HepG2 (cell line): ENCODE results near the gene ACADVL. TPM values are rescaled to one million over a fixed set of nuclear protein-coding genes. Genes with fewer than 3 reads are reported as not detected.

ENCODE experiments used
- ATF7-NPFF ChIP-seq: sonication (generic); formaldehyde crosslinking; IDR thresholded peaks from 2 replicates; pipeline ENCODE4 v1.8.1; 2023; ENCODE audit warnings: mild to moderate bottlenecking, low read depth, missing genetic modification reagents, moderate library complexity
- DNMT1 ChIP-seq: sonication (generic); formaldehyde crosslinking; IDR thresholded peaks from 2 replicates; pipeline ENCODE4 v1.5.1; 2020; ENCODE audit warnings: mild to moderate bottlenecking, missing genetic modification reagents
- HES4 ChIP-seq: sonication (generic); formaldehyde crosslinking; IDR thresholded peaks from 2 replicates; pipeline ENCODE4 v1.9.0; 2021; ENCODE audit warnings: mild to moderate bottlenecking, missing genetic modification reagents, borderline replicate concordance
- HMGA1 ChIP-seq: sonication (generic); formaldehyde crosslinking; conservative IDR thresholded peaks from 2 replicates; pipeline ENCODE4 v1.4.0; 2020; ENCODE audit warnings: missing genetic modification reagents
- HNRNPK ChIP-seq: fragments of 200-400 bp; formaldehyde crosslinking; IDR thresholded peaks from 2 replicates; pipeline ENCODE4 v1.6.1; 2018; ENCODE audit warnings: low read length, low read depth, moderate library complexity, mild to moderate bottlenecking; ENCODE audit not compliant: poor library complexity, severe bottlenecking
- HOXD1 ChIP-seq: sonication (generic); formaldehyde crosslinking; IDR thresholded peaks from 2 replicates; pipeline ENCODE4 v1.5.0; 2020; ENCODE audit warnings: missing genetic modification reagents
- JARID2 ChIP-seq: sonication (generic); formaldehyde crosslinking; IDR thresholded peaks from 2 replicates; pipeline ENCODE4 v1.8.1; 2023; ENCODE audit warnings: missing genetic modification reagents, inconsistent platforms; ENCODE audit not compliant: insufficient replicate concordance
- MLLT10 ChIP-seq: sonication (generic); formaldehyde crosslinking; IDR thresholded peaks from 2 replicates; pipeline ENCODE4 v1.4.0; 2020; ENCODE audit warnings: missing genetic modification reagents
- ONECUT2 ChIP-seq: sonication (generic); formaldehyde crosslinking; IDR thresholded peaks from 2 replicates; pipeline ENCODE4 v1.4.0; 2020; ENCODE audit warnings: missing genetic modification reagents
- PAX8 ChIP-seq: sonication (generic); formaldehyde crosslinking; IDR thresholded peaks from 2 replicates; pipeline ENCODE4 v1.8.0; 2022; ENCODE audit warnings: mild to moderate bottlenecking, missing genetic modification reagents, borderline replicate concordance
- SP4 ChIP-seq: sonication (generic); formaldehyde crosslinking; IDR thresholded peaks from 2 replicates; pipeline ENCODE4 v1.8.1; 2023; ENCODE audit warnings: mild to moderate bottlenecking, missing genetic modification reagents
- ZFP82 ChIP-seq: sonication (generic); formaldehyde crosslinking; IDR thresholded peaks from 2 replicates; pipeline ENCODE4 v1.5.1; 2020; ENCODE audit warnings: mild to moderate bottlenecking, missing genetic modification reagents, borderline replicate concordance
- ZNF136 ChIP-seq: sonication (generic); formaldehyde crosslinking; IDR thresholded peaks from 2 replicates; pipeline ENCODE4 v1.8.1; 2022; ENCODE audit warnings: low read depth, mild to moderate bottlenecking, moderate library complexity, missing genetic modification reagents
- ZNF180 ChIP-seq: sonication (generic); formaldehyde crosslinking; IDR thresholded peaks from 2 replicates; pipeline ENCODE4 v1.4.0; 2020; ENCODE audit warnings: low read depth, missing genetic modification reagents, borderline replicate concordance
- ZNF570 ChIP-seq: sonication (generic); formaldehyde crosslinking; IDR thresholded peaks from 2 replicates; pipeline ENCODE4 v1.4.0; 2020; ENCODE audit warnings: mild to moderate bottlenecking, missing genetic modification reagents, borderline replicate concordance
- ZNF652 ChIP-seq: IDR thresholded peaks from 2 replicates; pipeline ENCODE4 v1.6.1; 2016; ENCODE audit warnings: low read depth, borderline replicate concordance
- ZNF777 ChIP-seq: sonication (generic); formaldehyde crosslinking; IDR thresholded peaks from 2 replicates; pipeline ENCODE4 v1.4.0; 2020; ENCODE audit warnings: missing genetic modification reagents
- ZNF816 ChIP-seq: sonication (generic); formaldehyde crosslinking; IDR thresholded peaks from 2 replicates; pipeline ENCODE4 v1.8.0; 2022; ENCODE audit warnings: missing genetic modification reagents, mild to moderate bottlenecking, borderline replicate concordance
- polyA plus RNA-seq, 8 experiments: library from polyadenylated mRNA; depleted of rRNA in 3 of 8; stranded (reverse) in 7 of 8; unstranded in 1 of 8; fragments of >200 nt; fragmentation: Illumina TruSeq in 4 of 8; extraction: Trizol in 4 of 8; gene quantifications; 2 replicates each; pipeline versions ENCODE4 v1.2.1 to v1.2.3, GENCODE V29; 2011 to 2016; ENCODE audit warnings: low read depth in 4 of 8, missing spikeins in 1 of 8, mixed read lengths in 1 of 8; ENCODE audit not compliant: insufficient read depth in 1 of 8
- total RNA-seq, 5 experiments: library from RNA; depleted of rRNA; stranded (reverse); fragments of >200 nt; fragmentation: Illumina TruSeq; extraction: Trizol; gene quantifications; 2 replicates each; pipeline ENCODE4 v1.2.3, GENCODE V29; 2016; ENCODE audit warnings: low read depth in 1 of 5
- TF ChIP-seq, protein P1 (sequence below), 2 experiments: sonication (generic) in 1 of 2; formaldehyde crosslinking in 1 of 2; IDR thresholded peaks; 2 replicates each; pipeline versions ENCODE4 v1.6.1 to v1.9.0; 2014 to 2022; ENCODE audit warnings: antibody characterized with exemption in 1 of 2, borderline replicate concordance in 1 of 2, inconsistent platforms in 1 of 2, low read depth in 1 of 2, missing genetic modification reagents in 1 of 2
- TF ChIP-seq, protein P2 (sequence below): sonication (generic); formaldehyde crosslinking; IDR thresholded peaks from 2 replicates; pipeline ENCODE4 v1.8.0; 2022; ENCODE audit warnings: missing genetic modification reagents, mild to moderate bottlenecking, inconsistent platforms, borderline replicate concordance
- TF ChIP-seq, protein P3 (sequence below): sonication (generic); formaldehyde crosslinking; IDR thresholded peaks from 2 replicates; pipeline ENCODE4 v1.8.1; 2023; ENCODE audit warnings: missing genetic modification reagents, mild to moderate bottlenecking, borderline replicate concordance

ACADVL gene
- total and polyA plus RNA-seq, 2 of the 13 experiments (the other 11 are each of a cell fraction or from before 2014, with no cell fraction given) = 219 to 412 TPM

DNA sequence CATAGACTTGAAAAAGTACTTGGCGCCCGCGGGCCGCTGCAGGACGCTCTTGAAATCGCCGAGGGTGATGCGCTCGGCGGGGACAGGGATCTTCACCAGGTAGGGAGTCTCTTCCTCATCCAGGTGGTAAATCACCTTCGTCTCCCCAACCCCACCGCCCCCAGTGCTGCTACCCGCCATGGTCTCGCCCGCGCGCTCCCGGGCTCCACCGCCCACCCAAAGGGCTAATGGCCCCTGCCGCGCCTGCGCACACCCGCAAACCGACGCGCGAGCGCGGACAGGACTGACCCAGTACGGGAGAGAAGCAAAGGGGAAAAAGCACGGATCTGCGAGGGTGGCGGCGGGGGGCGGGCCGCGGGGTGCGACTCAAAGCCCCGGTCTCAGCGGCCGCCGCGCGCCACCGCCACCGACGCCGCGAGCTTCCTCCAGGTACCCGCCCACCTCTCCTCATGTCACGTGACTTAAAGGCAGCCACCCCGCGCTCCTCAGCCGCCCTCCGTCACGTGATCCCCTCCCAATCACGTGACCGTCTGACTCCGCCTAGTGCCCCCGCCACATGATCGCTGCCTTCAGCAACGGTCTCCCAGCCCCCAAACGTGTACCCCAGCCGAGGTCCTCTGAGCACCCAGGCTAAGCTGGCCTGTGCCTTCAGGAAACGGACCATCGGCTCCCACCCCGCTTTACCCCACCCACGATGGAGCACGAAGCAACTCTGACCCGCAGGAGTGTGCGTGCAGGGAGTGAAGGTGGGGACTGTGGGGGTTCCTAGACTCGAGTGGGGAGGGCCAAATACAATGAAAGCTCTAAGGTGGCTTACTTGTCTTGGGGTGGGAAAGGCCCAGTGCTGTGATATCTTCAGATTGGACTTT lies 14.6 kb downstream of the ACADVL start, which contains the start of gene DVL2 (continued):
- TF ChIP-seq, protein P1, sequence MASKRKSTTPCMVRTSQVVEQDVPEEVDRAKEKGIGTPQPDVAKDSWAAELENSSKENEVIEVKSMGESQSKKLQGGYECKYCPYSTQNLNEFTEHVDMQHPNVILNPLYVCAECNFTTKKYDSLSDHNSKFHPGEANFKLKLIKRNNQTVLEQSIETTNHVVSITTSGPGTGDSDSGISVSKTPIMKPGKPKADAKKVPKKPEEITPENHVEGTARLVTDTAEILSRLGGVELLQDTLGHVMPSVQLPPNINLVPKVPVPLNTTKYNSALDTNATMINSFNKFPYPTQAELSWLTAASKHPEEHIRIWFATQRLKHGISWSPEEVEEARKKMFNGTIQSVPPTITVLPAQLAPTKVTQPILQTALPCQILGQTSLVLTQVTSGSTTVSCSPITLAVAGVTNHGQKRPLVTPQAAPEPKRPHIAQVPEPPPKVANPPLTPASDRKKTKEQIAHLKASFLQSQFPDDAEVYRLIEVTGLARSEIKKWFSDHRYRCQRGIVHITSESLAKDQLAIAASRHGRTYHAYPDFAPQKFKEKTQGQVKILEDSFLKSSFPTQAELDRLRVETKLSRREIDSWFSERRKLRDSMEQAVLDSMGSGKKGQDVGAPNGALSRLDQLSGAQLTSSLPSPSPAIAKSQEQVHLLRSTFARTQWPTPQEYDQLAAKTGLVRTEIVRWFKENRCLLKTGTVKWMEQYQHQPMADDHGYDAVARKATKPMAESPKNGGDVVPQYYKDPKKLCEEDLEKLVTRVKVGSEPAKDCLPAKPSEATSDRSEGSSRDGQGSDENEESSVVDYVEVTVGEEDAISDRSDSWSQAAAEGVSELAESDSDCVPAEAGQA (IDR thresholded peaks at IDR 0.05; ENCODE audit: low read depth) = peak; percentile 68
- TF ChIP-seq, protein P1 (CRISPR knock-in tag; IDR thresholded peaks at IDR 0.05; ENCODE audit: borderline replicate concordance) = 0 out of 2 replicates have a peak, but pooled peaks have one; percentile 84
- TF ChIP-seq ATF7-NPFF (CRISPR knock-in tag) (peak; percentile 39), ONECUT2 (no peak), MLLT10 (CRISPR knock-in tag) (no peak), HES4 (0 out of 2 replicates have a peak, but pooled peaks have one; percentile 32), HNRNPK (peak; percentile 95), ZNF652 (CRISPR knock-in tag) (peak; percentile 47; the same call in 1 of the 2 replicates), HMGA1 (CRISPR knock-in tag) (no peak), JARID2 (CRISPR knock-in tag) (peak; percentile 56), ZNF570 (CRISPR knock-in tag) (no peak), ZNF777 (CRISPR knock-in tag) (peak; percentile 79), DNMT1 (CRISPR knock-in tag) (peak; percentile 77), HOXD1 (CRISPR knock-in tag) (peak; percentile 83; the same call in 1 of the 2 replicates), ZNF136 (CRISPR knock-in tag) (peak; percentile 84; the same call in 1 of the 2 replicates), SP4 (CRISPR knock-in tag) (peak; percentile 93), PAX8 (0 out of 2 replicates have a peak, but pooled peaks have one; percentile 8), ZNF816 (CRISPR knock-in tag) (peak; percentile 72; the same call in 1 of the 2 replicates), ZFP82 (peak; percentile 80; the same call in 1 of the 2 replicates), ZNF180 (peak; percentile 57; the same call in 1 of the 2 replicates)
- TF ChIP-seq, protein P2, sequence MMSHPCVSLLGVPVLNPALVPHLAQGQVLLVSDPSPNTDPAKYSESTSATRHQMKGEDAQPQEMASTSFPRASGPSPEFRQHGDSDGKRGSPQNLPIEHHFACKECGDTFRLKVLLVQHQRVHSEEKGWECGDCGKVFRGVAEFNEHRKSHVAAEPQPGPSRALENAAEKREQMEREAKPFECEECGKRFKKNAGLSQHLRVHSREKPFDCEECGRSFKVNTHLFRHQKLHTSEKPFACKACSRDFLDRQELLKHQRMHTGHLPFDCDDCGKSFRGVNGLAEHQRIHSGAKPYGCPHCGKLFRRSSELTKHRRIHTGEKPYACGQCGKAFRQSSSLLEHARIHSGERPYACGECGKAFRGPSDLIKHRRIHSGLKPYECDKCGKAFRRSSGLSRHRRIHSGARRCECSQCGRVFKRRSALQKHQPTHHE (CRISPR knock-in tag) = 0 out of 2 replicates have a peak, but pooled peaks have one; percentile 52
- TF ChIP-seq, protein P3, sequence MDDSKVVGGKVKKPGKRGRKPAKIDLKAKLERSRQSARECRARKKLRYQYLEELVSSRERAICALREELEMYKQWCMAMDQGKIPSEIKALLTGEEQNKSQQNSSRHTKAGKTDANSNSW (CRISPR knock-in tag) = peak; percentile 66; the same call in 1 of the 2 replicates
